Measurements from ENCODE around the gene SMARCA5. TPM values are rescaled to one million over a fixed set of nuclear protein-coding genes. Genes with fewer than 3 reads are reported as not detected.
A peak's percentile ranks its signal among the peaks of the same experiment; 100 is the strongest.

The SMARCA5 gene
- total and polyA plus RNA-seq, 9 of the 15 experiments (the other 6 are each of a cell fraction or from before 2014, with no cell fraction given) = 21.6 to 57.8 (median 34.6) TPM

DNA sequence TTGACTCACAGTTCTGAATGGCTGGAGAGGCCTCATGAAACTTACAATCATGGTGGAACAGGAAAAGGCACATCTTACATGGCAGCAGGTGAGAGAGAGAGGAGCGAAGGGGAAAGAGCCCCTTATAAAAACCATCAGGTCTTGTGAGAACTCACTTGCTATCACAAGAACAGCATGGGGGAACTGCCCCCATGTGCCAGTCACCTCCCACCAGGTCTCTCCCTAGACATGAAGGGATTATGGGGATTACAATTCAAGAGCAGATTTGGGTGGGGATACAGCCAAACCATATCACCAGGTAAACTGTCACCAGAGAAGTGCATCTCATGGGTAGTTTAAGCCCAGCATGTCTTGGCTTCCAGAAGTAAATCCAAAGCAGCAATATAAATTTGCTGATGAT lies 7.5 kb upstream of the SMARCA5 start:
- no TSS peak for BruUV-seq (replicated peaks)
- Histone ChIP-seq H3K79me2 (ENCODE audit: control insufficient read depth, insufficient read depth, low read length) (no peaks in the 10 kb centered on the region), H4K20me1 (replicated peaks; ENCODE audit: control insufficient read depth, insufficient read depth, low read length) (no peaks in the 10 kb centered on the region), H3K9ac (ENCODE audit: insufficient read depth in 1 of 2, low read depth in 2 of 2, low read length in 2 of 2) (no peak overlapping the region), H3K9me3 (replicated peaks; ENCODE audit: control insufficient read depth, insufficient read depth, low read depth, low read length) (no peaks in the 10 kb centered on the region), H3K9me1 (ENCODE audit: control insufficient read depth, insufficient read depth, low read length) (no peaks in the 10 kb centered on the region), H2AFZ (ENCODE audit: low read depth, low read length) (peak overlapping the region; percentile 57), H3K27ac (ENCODE audit: extremely low read depth, low read depth, low read length) (no peak overlapping the region), H3K4me1 (replicated peaks in 1 of 2; ENCODE audit: control insufficient read depth in 2 of 2, insufficient read depth in 2 of 2, low read length in 2 of 2) (no peaks in the 10 kb centered on the region), H3K4me2 (ENCODE audit: insufficient read depth, low read length) (no peak overlapping the region), H3K36me3 (ENCODE audit: control insufficient read depth, insufficient read depth, low read length) (no peaks in the 10 kb centered on the region), H3K4me3 (no peak overlapping the region), H3K27me3 (ENCODE audit: control insufficient read depth in 2 of 2, insufficient read depth in 2 of 2, low read length in 2 of 2) (no peaks in the 10 kb centered on the region)
- TF ChIP-seq CREM (IDR thresholded peaks at IDR 0.05; ENCODE audit: low read depth) (no peak), C11orf30 (IDR thresholded peaks at IDR 0.05; ENCODE audit: low read depth) (peak; percentile 26; the same call in 1 of the 2 replicates)
- in situ Hi-C loops (cut with MboI) = no loop called here
- WGBS (ENCODE audit: insufficient coverage, low coverage, missing lambda C conversion rate) = 33% methylated on average over 1 of the region's 1 CpG
- no peak for FAIRE-seq
- CTCF ChIA-PET (ENCODE audit: low intra/inter-chr PET ratio) = no interaction called here
- intact Hi-C loops (cut with micrococcal nuclease) = no loop called here
- no peak for DNase-seq (ENCODE audit: extremely low read depth in 1 of 4, low spot score in 3 of 4)
- peak; percentile 25; the same call in 2 of the 3 replicates for ATAC-seq
- POLR2A ChIA-PET = no interaction called here

DNA sequence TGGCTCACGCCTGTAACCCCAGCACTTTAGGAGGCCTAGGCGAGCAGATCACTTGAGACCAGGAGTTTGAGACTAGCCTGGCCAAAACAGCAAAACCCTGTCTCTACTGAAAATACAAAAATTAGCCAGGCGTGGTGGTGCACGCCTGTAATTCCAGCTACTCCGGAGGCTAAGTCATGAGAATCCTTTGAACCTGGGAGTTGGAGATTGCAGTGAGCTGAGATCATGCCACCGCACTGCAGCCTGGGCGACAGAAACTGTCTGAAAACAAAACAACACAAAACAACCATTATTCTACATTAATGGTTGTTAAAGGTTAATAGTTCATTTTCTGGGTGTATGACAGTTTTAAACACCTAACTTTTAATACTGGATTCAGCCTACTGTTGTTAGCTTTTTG lies 1.6 kb upstream of the SMARCA5 start:
- Histone ChIP-seq H3K9me3 (replicated peaks; ENCODE audit: control insufficient read depth, insufficient read depth, low read depth, low read length) (no peaks in the 10 kb centered on the region), H3K9ac (ENCODE audit: insufficient read depth in 1 of 2, low read depth in 2 of 2, low read length in 2 of 2) (no peak overlapping the region), H2AFZ (ENCODE audit: low read depth, low read length) (peak overlapping the region; percentile 94; the same call in 1 of the 2 replicates), H3K4me2 (ENCODE audit: insufficient read depth, low read length) (no peak overlapping the region), H3K79me2 (ENCODE audit: control insufficient read depth, insufficient read depth, low read length) (peaks cover 35% of the 10 kb centered on the region), H3K36me3 (ENCODE audit: control insufficient read depth, insufficient read depth, low read length) (peaks cover 8% of the 10 kb centered on the region), H3K9me1 (ENCODE audit: control insufficient read depth, insufficient read depth, low read length) (no peaks in the 10 kb centered on the region), H3K27ac (ENCODE audit: extremely low read depth, low read depth, low read length) (no peak overlapping the region), H4K20me1 (replicated peaks; ENCODE audit: control insufficient read depth, insufficient read depth, low read length) (peaks cover 11% of the 10 kb centered on the region), H3K4me3 (no peak overlapping the region), H3K4me1 (replicated peaks in 1 of 2; ENCODE audit: control insufficient read depth in 2 of 2, insufficient read depth in 2 of 2, low read length in 2 of 2) (peaks cover 0 to 5% of the 10 kb centered on the region in 2 experiments; a peak in 3 of 5 replicates), H3K27me3 (ENCODE audit: control insufficient read depth in 2 of 2, insufficient read depth in 2 of 2, low read length in 2 of 2) (no peaks in the 10 kb centered on the region)
- POLR2A ChIA-PET = interaction anchor here (1.1 kb wide), 1 partner anchor 174 kb away, joined by 3 read pairs; the partner anchor contains the start of gene GAB1
- CTCF ChIA-PET (ENCODE audit: low intra/inter-chr PET ratio) = no interaction called here
- WGBS (ENCODE audit: insufficient coverage, low coverage, missing lambda C conversion rate) = 95% methylated on average over 7 of the region's 7 CpGs
- no peak for DNase-seq (ENCODE audit: extremely low read depth in 1 of 4, low spot score in 3 of 4)
- intact Hi-C loops (cut with micrococcal nuclease) (loop anchor here (5.0 to 10.0 kb wide), 2 partner anchors 175 to 623 kb away; partner anchors contain the start of gene GAB1), in situ Hi-C loops (cut with MboI) (no loop called here)
- no peak for ATAC-seq
- BruUV-seq (replicated peaks) = no TSS peak
- TF ChIP-seq, protein P1, sequence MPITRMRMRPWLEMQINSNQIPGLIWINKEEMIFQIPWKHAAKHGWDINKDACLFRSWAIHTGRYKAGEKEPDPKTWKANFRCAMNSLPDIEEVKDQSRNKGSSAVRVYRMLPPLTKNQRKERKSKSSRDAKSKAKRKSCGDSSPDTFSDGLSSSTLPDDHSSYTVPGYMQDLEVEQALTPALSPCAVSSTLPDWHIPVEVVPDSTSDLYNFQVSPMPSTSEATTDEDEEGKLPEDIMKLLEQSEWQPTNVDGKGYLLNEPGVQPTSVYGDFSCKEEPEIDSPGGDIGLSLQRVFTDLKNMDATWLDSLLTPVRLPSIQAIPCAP (CRISPR knock-in tag; IDR thresholded peaks at IDR 0.05; ENCODE audit: borderline replicate concordance) = no peak
- TF ChIP-seq CREBBP (IDR thresholded peaks at IDR 0.05; ENCODE audit: low read depth, low read length) = no peak
- no peak for TF ChIP-seq NCOA4 (IDR thresholded peaks at IDR 0.05; ENCODE audit: partially characterized antibody)
- no peak for TF ChIP-seq SNAPC5 (CRISPR knock-in tag; IDR thresholded peaks at IDR 0.05)
- TF ChIP-seq, protein P2, sequence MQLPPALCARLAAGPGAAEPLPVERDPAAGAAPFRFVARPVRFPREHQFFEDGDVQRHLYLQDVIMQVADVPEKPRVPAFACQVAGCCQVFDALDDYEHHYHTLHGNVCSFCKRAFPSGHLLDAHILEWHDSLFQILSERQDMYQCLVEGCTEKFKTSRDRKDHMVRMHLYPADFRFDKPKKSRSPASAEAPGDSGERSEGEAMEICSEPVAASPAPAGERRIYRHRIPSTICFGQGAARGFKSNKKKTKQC (CRISPR knock-in tag; IDR thresholded peaks at IDR 0.05) = no peak
- no peak for TF ChIP-seq NR2C1 (IDR thresholded peaks at IDR 0.05)
- no peak for TF ChIP-seq NR2C1 (tag; IDR thresholded peaks at IDR 0.05)
- TF ChIP-seq CBX8 (IDR thresholded peaks at IDR 0.05; ENCODE audit: borderline replicate concordance, extremely low read depth, low read depth, low read length, poor library complexity, severe bottlenecking) = no peak
- TF ChIP-seq, protein P3, sequence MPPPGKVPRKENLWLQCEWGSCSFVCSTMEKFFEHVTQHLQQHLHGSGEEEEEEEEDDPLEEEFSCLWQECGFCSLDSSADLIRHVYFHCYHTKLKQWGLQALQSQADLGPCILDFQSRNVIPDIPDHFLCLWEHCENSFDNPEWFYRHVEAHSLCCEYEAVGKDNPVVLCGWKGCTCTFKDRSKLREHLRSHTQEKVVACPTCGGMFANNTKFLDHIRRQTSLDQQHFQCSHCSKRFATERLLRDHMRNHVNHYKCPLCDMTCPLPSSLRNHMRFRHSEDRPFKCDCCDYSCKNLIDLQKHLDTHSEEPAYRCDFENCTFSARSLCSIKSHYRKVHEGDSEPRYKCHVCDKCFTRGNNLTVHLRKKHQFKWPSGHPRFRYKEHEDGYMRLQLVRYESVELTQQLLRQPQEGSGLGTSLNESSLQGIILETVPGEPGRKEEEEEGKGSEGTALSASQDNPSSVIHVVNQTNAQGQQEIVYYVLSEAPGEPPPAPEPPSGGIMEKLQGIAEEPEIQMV (tag; conservative IDR thresholded peaks at IDR 0.05; ENCODE audit: low read depth) = no peak
- no peak for TF ChIP-seq ZNF695 (CRISPR knock-in tag; IDR thresholded peaks at IDR 0.05)
- TF ChIP-seq ZSCAN29 (IDR thresholded peaks at IDR 0.05) = no peak
- no peak for FAIRE-seq

All from K562 (cell line).